IMR-90 (cell line): ENCODE data around the gene DBN1. TPM values are rescaled to one million over a fixed set of nuclear protein-coding genes. Genes with fewer than 3 reads are reported as not detected.

Experiments
- ATAC-seq: fragments of 200-7000 bp; cut with Tn5 transposase; 2 replicates; pipeline ENCODE4 v1.9.1; 2020; ENCODE audit warnings: low read depth, mild to moderate bottlenecking, moderate library complexity
- BruUV-seq: library from RNA; stranded (reverse); fragments of 400-500 nt; replicated peaks from 2 replicates; lab custom pipeline; 2021; lab: Mats Ljungman, UMichigan
- CTCF ChIA-PET: fragments of 300-600 bp; formaldehyde crosslinking; extraction: SDS; loops from one replicate; lab custom pipeline; 2021; ENCODE audit warnings: antibody characterized with exemption; lab: Yijun Ruan, JAX
- POLR2A ChIA-PET: fragments of 300-600 bp; sonication (Branson Sonifier 250); formaldehyde crosslinking; loops from one replicate; lab custom pipeline; 2022; ENCODE audit warnings: antibody characterized with exemption; ENCODE audit not compliant: unreplicated experiment; lab: Charles Lee
- DNase-seq: peaks from one replicate; pipeline ENCODE4 v3.0.0; 2013
- H2AFZ ChIP-seq: replicated peaks from 2 replicates; pipeline ENCODE3; 2013; ENCODE audit warnings: low read length, mild to moderate bottlenecking; ENCODE audit not compliant: poor library complexity
- H2AK5ac ChIP-seq: 2 replicates; pipeline ENCODE4 v1.6.1; 2013; ENCODE audit warnings: low read depth, low read length, inconsistent platforms
- H2AK9ac ChIP-seq: replicated peaks from 2 replicates; pipeline ENCODE3; 2013; ENCODE audit warnings: mild to moderate bottlenecking, low read depth, low read length, moderate library complexity; ENCODE audit not compliant: poor library complexity
- H2BK120ac ChIP-seq: 2 replicates; pipeline ENCODE4 v1.6.1; 2013; ENCODE audit warnings: low read depth, low read length, inconsistent platforms
- H2BK15ac ChIP-seq: 3 replicates; pipeline ENCODE4 v1.6.1; 2013; ENCODE audit warnings: low read depth, low read length, inconsistent platforms
- H2BK20ac ChIP-seq: 2 replicates; pipeline ENCODE4 v1.6.1; 2013; ENCODE audit warnings: low read depth, mild to moderate bottlenecking, inconsistent platforms, low read length, moderate library complexity
- H2BK5ac ChIP-seq: 2 replicates; pipeline ENCODE4 v1.6.1; 2013; ENCODE audit warnings: mild to moderate bottlenecking, low read depth, low read length, inconsistent platforms; ENCODE audit not compliant: poor library complexity, severe bottlenecking
- H3K14ac ChIP-seq: replicated peaks from 2 replicates; pipeline ENCODE4 v1.6.1; 2013; ENCODE audit warnings: low read depth, low read length, inconsistent platforms
- H3K18ac ChIP-seq: 2 replicates; pipeline ENCODE4 v1.6.1; 2013; ENCODE audit warnings: low read depth, low read length, control low read depth
- H3K23ac ChIP-seq: 2 replicates; pipeline ENCODE4 v1.6.1; 2013; ENCODE audit warnings: low read depth, low read length, inconsistent platforms
- H3K27ac ChIP-seq: 2 replicates; pipeline ENCODE4 v1.5.1; 2013; ENCODE audit warnings: mild to moderate bottlenecking, control low read depth, low read length; ENCODE audit not compliant: insufficient read depth
- H3K27me3 ChIP-seq: 2 replicates; pipeline ENCODE4 v1.6.1; 2013; ENCODE audit warnings: low read length; ENCODE audit not compliant: control insufficient read depth, insufficient read depth
- H3K36me3 ChIP-seq: 2 replicates; pipeline ENCODE4 v1.6.1; 2013; ENCODE audit warnings: low read length, mixed read lengths; ENCODE audit not compliant: control insufficient read depth, insufficient read depth
- H3K4ac ChIP-seq: 2 replicates; pipeline ENCODE4 v1.6.1; 2013; ENCODE audit warnings: low read depth, low read length, inconsistent platforms
- H3K4me1 ChIP-seq: 2 replicates; pipeline ENCODE4 v1.6.1; 2013; ENCODE audit warnings: low read length, mixed read lengths; ENCODE audit not compliant: control insufficient read depth, insufficient read depth
- H3K4me2 ChIP-seq: 2 replicates; pipeline ENCODE4 v1.6.1; 2013; ENCODE audit warnings: low read depth, mild to moderate bottlenecking, control low read depth, low read length, moderate library complexity
- H3K4me3 ChIP-seq: 2 replicates; pipeline ENCODE4 v1.5.1; 2013; ENCODE audit warnings: low read depth, mild to moderate bottlenecking, control low read depth, low read length, moderate library complexity; ENCODE audit not compliant: insufficient read depth
- H3K56ac ChIP-seq: 2 replicates; pipeline ENCODE4 v1.6.1; 2013; ENCODE audit warnings: low read length, inconsistent platforms; ENCODE audit not compliant: insufficient read depth; ENCODE audit errors: extremely low read depth
- H3K79me1 ChIP-seq, 2 experiments: 2 replicates each; pipeline ENCODE4 v1.6.1; 2013; ENCODE audit warnings: low read length in 2 of 2, inconsistent platforms in 1 of 2, low read depth in 1 of 2
- H3K9ac ChIP-seq: 2 replicates; pipeline ENCODE4 v1.6.1; 2013; ENCODE audit warnings: low read depth, low read length, control low read depth
- H3K9me1 ChIP-seq: 2 replicates; pipeline ENCODE4 v1.6.1; 2013; ENCODE audit warnings: low read length, inconsistent platforms; ENCODE audit not compliant: insufficient read depth
- H3K9me3 ChIP-seq: 2 replicates; pipeline ENCODE4 v1.6.1; 2013; ENCODE audit warnings: low read length; ENCODE audit not compliant: control insufficient read depth, insufficient read depth
- H4K20me1 ChIP-seq: 2 replicates; pipeline ENCODE4 v1.6.1; 2013; ENCODE audit warnings: low read length, inconsistent platforms; ENCODE audit not compliant: insufficient read depth
- H4K5ac ChIP-seq: 2 replicates; pipeline ENCODE4 v1.6.1; 2013; ENCODE audit warnings: mild to moderate bottlenecking, low read depth, low read length, control low read depth
- H4K8ac ChIP-seq, 2 experiments: 2 replicates each; pipeline ENCODE4 v1.6.1; 2013; ENCODE audit warnings: low read depth in 2 of 2, low read length in 2 of 2, control low read depth in 1 of 2, inconsistent platforms in 1 of 2
- H4K91ac ChIP-seq: 2 replicates; pipeline ENCODE4 v1.6.1; 2013; ENCODE audit warnings: low read depth, low read length, inconsistent platforms; ENCODE audit not compliant: insufficient read depth
- BHLHE40 ChIP-seq: fragments of 150-350 bp; IDR thresholded peaks from 2 replicates; pipeline ENCODE4 v1.6.1; 2016; ENCODE audit warnings: mild to moderate bottlenecking, low read depth, low read length
- CEBPB ChIP-seq: IDR thresholded peaks from 2 replicates; pipeline ENCODE4 v1.6.1; 2012; ENCODE audit warnings: low read depth, low read length, improper control_type of control experiment
- CHD1 ChIP-seq: IDR thresholded peaks from 2 replicates; pipeline ENCODE4 v1.6.1; 2012; ENCODE audit warnings: low read depth, low read length, improper control_type of control experiment
- CTCF ChIP-seq: conservative IDR thresholded peaks from 2 replicates; pipeline ENCODE4 v1.5.1; 2012; ENCODE audit warnings: mild to moderate bottlenecking, low read depth, low read length, improper control_type of control experiment
- ELK1 ChIP-seq: fragments of 150-350 bp; IDR thresholded peaks from 2 replicates; pipeline ENCODE4 v1.6.1; 2016; ENCODE audit warnings: low read depth, mild to moderate bottlenecking, low read length, moderate library complexity, borderline replicate concordance
- NFE2L2 ChIP-seq: fragments of 150-350 bp; IDR thresholded peaks from 2 replicates; pipeline ENCODE4 v1.6.1; 2016; ENCODE audit warnings: low read depth, mild to moderate bottlenecking, low read length
- POLR2A ChIP-seq: IDR thresholded peaks from 2 replicates; pipeline ENCODE4 v1.6.1; 2012; ENCODE audit warnings: mild to moderate bottlenecking, low read depth, low read length
- RAD21 ChIP-seq: IDR thresholded peaks from 2 replicates; pipeline ENCODE4 v1.6.1; 2012; ENCODE audit warnings: low read length, improper control_type of control experiment
- RCOR1 ChIP-seq: IDR thresholded peaks from 2 replicates; pipeline ENCODE4 v1.6.1; 2012; ENCODE audit warnings: mild to moderate bottlenecking, low read length, improper control_type of control experiment; ENCODE audit not compliant: insufficient replicate concordance
- RFX5 ChIP-seq: IDR thresholded peaks from 2 replicates; pipeline ENCODE4 v1.8.0; 2012; ENCODE audit warnings: low read depth, mild to moderate bottlenecking, low read length, moderate library complexity
- SMC3 ChIP-seq: fragments of 150-350 bp; IDR thresholded peaks from 2 replicates; pipeline ENCODE4 v1.6.1; 2016; ENCODE audit warnings: low read depth, mild to moderate bottlenecking, antibody characterized with exemption, low read length, moderate library complexity
- USF2 ChIP-seq: fragments of 150-350 bp; IDR thresholded peaks from 2 replicates; pipeline ENCODE4 v1.6.1; 2017; ENCODE audit warnings: mild to moderate bottlenecking, antibody characterized with exemption, low read length, low read depth
- WGBS, 2 experiments: methylation state at CpG; one replicate each; pipeline versions ENCODE4 v1.1.5 to v1.1.7; 2013; ENCODE audit warnings: missing lambda C conversion rate in 2 of 2; ENCODE audit not compliant: insufficient read length in 1 of 2; ENCODE audit errors: extremely low coverage in 2 of 2; 5-methylcytosine and 5-hydroxymethylcytosine counted together
- dilution Hi-C: fragments of 300-500 bp; cut with HindIII; formaldehyde crosslinking; loops from one replicate; pipeline ENCODE4 v1.14.3; 2018; ENCODE audit warnings: low sequenced_read_pairs; ENCODE audit not compliant: unreplicated experiment
- in situ Hi-C: fragments of 300-500 bp; cut with MboI; formaldehyde crosslinking; loops from 3 replicates; pipeline ENCODE4 v1.14.3; 2019; ENCODE audit warnings: low sequenced_read_pairs, inconsistent platforms, mixed read lengths
- intact Hi-C: fragments of 100-400 bp; cut with micrococcal nuclease; formaldehyde crosslinking; loops from 2 replicates; pipeline ENCODE4 v1.10.0; 2022
- polyA plus RNA-seq, 3 experiments: library from polyadenylated mRNA; depleted of rRNA; stranded (reverse); fragments of >200 nt; gene quantifications; 2 replicates each; pipeline ENCODE4 v1.2.3, GENCODE V29; 2012; ENCODE audit warnings: low replicate concordance in 1 of 3
- total RNA-seq: library from RNA; depleted of rRNA; stranded (reverse); fragments of >200 nt; gene quantifications from 2 replicates; pipeline ENCODE4 v1.2.3, GENCODE V29; 2012

Gene DBN1
- total and polyA plus RNA-seq, 2 of the 4 experiments (the other 2 are of a cell fraction) = 122 to 187 TPM

- no peak overlapping the region for H2BK120ac ChIP-seq
- H4K8ac ChIP-seq = no peak overlapping the region
- no peak overlapping the region for H3K4me2 ChIP-seq
- H2BK5ac ChIP-seq = no peak overlapping the region
- H3K36me3 ChIP-seq = peaks cover 37% of the 10 kb centered on the region
- no peak overlapping the region for H3K27ac ChIP-seq
- intact Hi-C loops (no loop called here), dilution Hi-C loops (no loop called here), in situ Hi-C loops (no loop called here)
- peaks cover 29% of the 10 kb centered on the region for H4K20me1 ChIP-seq
- no peaks in the 10 kb centered on the region for H3K9me3 ChIP-seq
- no peak overlapping the region for H3K14ac ChIP-seq
- ChIA-PET POLR2A (no interaction called here), CTCF (no interaction called here)
- BruUV-seq = no TSS peak
- H3K23ac ChIP-seq = no peak overlapping the region
- H3K18ac ChIP-seq = no peak overlapping the region
- peaks cover 10% of the 10 kb centered on the region for H3K4me1 ChIP-seq
- no peaks in the 10 kb centered on the region for H3K27me3 ChIP-seq
- TF ChIP-seq CTCF = no peak
- TF ChIP-seq CEBPB = no peak
- no peak for TF ChIP-seq RAD21
- TF ChIP-seq BHLHE40 = no peak
- no peak for TF ChIP-seq RCOR1
- TF ChIP-seq POLR2A = no peak
- TF ChIP-seq CHD1 = no peak
- TF ChIP-seq RFX5 = no peak
- no peak for TF ChIP-seq ELK1
- no peak for TF ChIP-seq SMC3
- TF ChIP-seq NFE2L2 = no peak
- no peak for TF ChIP-seq USF2
- H2AK9ac ChIP-seq = peak overlapping the region; percentile 24
- no peak overlapping the region for H3K9ac ChIP-seq
- DNase-seq (no peak), ATAC-seq (no peak)
- H3K79me1 ChIP-seq = peaks cover 13 to 44% of the 10 kb centered on the region in 2 experiments
- H4K91ac ChIP-seq = no peak overlapping the region
- H3K4me3 ChIP-seq = no peak overlapping the region
- no peak overlapping the region for H4K5ac ChIP-seq
- no peak overlapping the region for H3K4ac ChIP-seq
- no peak overlapping the region for H2AFZ ChIP-seq
- H2BK20ac ChIP-seq = no peak overlapping the region
- no peak overlapping the region for H2AK5ac ChIP-seq
- WGBS, 2 experiments = 100% methylated on average over 1 of the region's 7 CpGs; no CpG with 5 or more reads in 1 of the 2 experiments
- H2BK15ac ChIP-seq = no peak overlapping the region
- peaks cover 6% of the 10 kb centered on the region; the same call in 1 of the 2 replicates for H3K9me1 ChIP-seq
- no peak overlapping the region for H3K56ac ChIP-seq
These were observed 42.5 kb downstream of the DBN1 start for GRCh38 chr5:177430972-177431316.
